DMS153 (cell line): ENCODE results near the gene KLHL3.
A peak's percentile ranks its signal among the peaks of the same experiment; 100 is the strongest.

ENCODE experiments used
- DNase-seq: peaks from one replicate; lab custom pipeline; 2025; lab: John Stamatoyannopoulos, UW

KLHL3 gene

GRCh38 chr5:137635521-137635921 lies 100.4 kb downstream of the KLHL3 start:
- DNase-seq: no peak

GRCh38 chr5:137633896-137634295 lies 102.0 kb downstream of the KLHL3 start:
- DNase-seq: no peak

GRCh38 chr5:137632716-137633115 lies 103.2 kb downstream of the KLHL3 start:
- DNase-seq: no peak

- DNase-seq: no peak
Measured at GRCh38 chr5:137631453-137631852, 104.4 kb downstream of the KLHL3 start.

GRCh38 chr5:137630972-137631370 lies 104.9 kb downstream of the KLHL3 start:
- DNase-seq: no peak

GRCh38 chr5:137630216-137630971 lies 105.5 kb downstream of the KLHL3 start:
- no peak for DNase-seq

- DNase-seq: no peak
Measured at GRCh38 chr5:137629646-137630045, 106.2 kb downstream of the KLHL3 start.

- no peak for DNase-seq
Measured at GRCh38 chr5:137627706-137628105, 108.2 kb downstream of the KLHL3 start.

- DNase-seq: no peak
Measured at GRCh38 chr5:137627293-137627692, 108.6 kb downstream of the KLHL3 start.

- DNase-seq: no peak
Measured at GRCh38 chr5:137624786-137625349, 111.0 kb downstream of the KLHL3 start.

- no peak for DNase-seq
Measured at GRCh38 chr5:137622850-137623249, 113.0 kb downstream of the KLHL3 start.

- DNase-seq: no peak
Measured at GRCh38 chr5:137621861-137622823, 113.7 kb downstream of the KLHL3 start.

- DNase-seq: no peak
Measured at GRCh38 chr5:137621306-137621705, 114.6 kb downstream of the KLHL3 start.

- peak; percentile 39 for DNase-seq
Measured at GRCh38 chr5:137619191-137619870, 116.6 kb downstream of the KLHL3 start.

- no peak for DNase-seq
Measured at GRCh38 chr5:137618476-137618875, 117.4 kb downstream of the KLHL3 start.

GRCh38 chr5:137617528-137618205 lies 118.2 kb downstream of the KLHL3 start:
- DNase-seq: no peak

- DNase-seq: no peak
Measured at GRCh38 chr5:137616046-137616445, 119.8 kb downstream of the KLHL3 start.

- no peak for DNase-seq
Measured at GRCh38 chr5:137615171-137615775, 120.6 kb downstream of the KLHL3 start.

- no peak for DNase-seq
Measured at GRCh38 chr5:137613554-137614265, 122.2 kb downstream of the KLHL3 start.

- no peak for DNase-seq
Measured at GRCh38 chr5:137612576-137612975, 123.3 kb downstream of the KLHL3 start.
